ENCODE results near the gene RSKR. TPM values are rescaled to one million over a fixed set of nuclear protein-coding genes. Genes with fewer than 3 reads are reported as not detected.

The RSKR gene
- total RNA-seq, 1 donor from 2014 or later: 34.2 TPM

DNA sequence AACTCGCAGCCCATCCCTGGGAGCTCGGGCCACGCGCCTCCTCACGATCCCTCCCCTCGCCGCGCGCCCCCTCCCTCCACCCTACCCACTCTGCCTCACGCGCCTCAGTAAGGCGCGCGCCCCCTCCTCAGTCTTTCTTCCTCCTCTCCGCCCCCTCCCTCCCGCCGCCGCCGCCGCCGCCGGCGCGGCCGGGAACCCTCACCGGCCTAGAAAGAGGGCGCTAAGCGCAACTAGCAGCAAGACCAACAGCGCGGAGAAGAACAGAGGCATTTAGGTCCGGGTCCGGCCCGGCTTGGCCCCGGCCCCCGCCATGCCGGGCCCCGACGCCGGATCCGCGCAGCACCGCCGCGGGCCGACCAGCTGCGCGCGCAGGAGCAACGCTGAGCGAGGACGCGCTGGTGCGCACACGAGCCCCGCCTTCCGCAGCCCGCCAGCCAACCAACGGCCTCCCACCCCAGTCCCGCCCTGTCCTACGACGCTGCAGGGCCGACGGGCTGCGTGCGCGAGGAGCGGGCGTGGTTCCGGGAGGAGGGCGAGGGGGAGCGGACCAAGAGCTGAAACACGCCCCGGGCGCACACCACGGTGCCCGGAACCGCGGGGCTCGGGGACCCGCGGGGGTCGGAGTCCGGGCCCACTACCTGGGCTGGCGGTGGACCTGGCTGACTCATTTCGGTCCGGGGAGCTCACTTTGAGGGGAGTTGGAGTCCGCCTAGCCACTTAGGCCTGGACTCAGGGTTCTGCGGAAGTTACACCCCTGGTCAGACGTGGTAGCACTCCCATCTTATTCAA lies 31.0 kb upstream of the RSKR start, which contains the start of gene BLTP2:
BLTP2 (minus strand) TSS at position 372 of the 789 bp plus-strand sequence; CDS start at position 270, 102 bp downstream.
- Mint-ChIP-seq H3K36me3 (ENCODE audit: low read depth) (peaks cover 9% of the 10 kb centered on the region), H3K4me1 (peaks cover 35% of the 10 kb centered on the region), H3K27ac (ENCODE audit: unreplicated experiment) (peak within 1 kb of the TSS; percentile 71), H3K9me3 (no peaks in the 10 kb centered on the region), H3K4me3 (peak within 1 kb of the TSS; percentile 93), H3K27me3 (ENCODE audit: low read depth) (no peaks in the 10 kb centered on the region)
- peak; percentile 81 for DNase-seq (ENCODE audit: low read depth, low spot score)
- no peak for TF ChIP-seq CTCF (conservative IDR thresholded peaks at IDR 0.05)

DNA sequence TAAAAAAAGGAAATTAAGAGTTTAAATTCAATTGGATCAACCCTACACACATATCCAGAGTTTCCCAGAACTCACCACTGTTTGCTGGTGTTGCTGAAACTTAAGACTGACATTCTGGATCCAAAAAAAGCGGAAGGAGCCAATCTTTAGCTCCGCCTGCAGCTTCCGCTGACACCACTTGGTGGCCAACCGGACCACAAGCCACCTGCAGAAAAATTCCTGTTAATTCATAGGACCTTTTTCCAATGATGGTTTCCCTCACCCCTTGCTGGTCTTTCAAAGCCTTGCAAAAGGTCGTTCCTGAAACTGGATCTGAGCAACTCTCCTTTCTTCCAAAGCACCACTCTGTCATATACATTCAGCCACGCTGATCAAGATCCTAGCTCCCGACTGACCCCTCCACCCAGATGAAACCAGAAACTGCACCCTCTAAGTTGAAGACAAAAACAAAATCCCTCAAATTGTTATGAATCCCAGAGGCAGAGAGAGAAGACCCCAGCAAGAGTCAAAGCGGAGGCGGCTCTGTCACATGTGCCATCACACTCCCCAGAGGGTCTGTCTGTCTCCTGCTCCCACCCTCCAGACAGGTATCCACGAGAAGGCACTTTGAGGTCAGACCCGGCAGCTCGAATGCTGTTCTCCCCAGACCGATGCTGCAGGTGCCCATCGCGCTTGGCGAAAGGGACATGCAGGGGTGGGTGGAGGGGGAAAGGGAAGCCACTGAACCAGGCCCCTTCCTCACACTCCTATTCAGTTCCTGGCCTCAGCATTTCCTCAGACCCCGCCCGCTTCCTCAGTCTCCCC lies 30.2 kb upstream of the RSKR start:
- H3K4me3 Mint-ChIP-seq: peak overlapping the region; percentile 93
- no peaks in the 10 kb centered on the region for H3K27me3 Mint-ChIP-seq (ENCODE audit: low read depth)
- H3K9me3 Mint-ChIP-seq: no peaks in the 10 kb centered on the region
- peak overlapping the region; percentile 71 for H3K27ac Mint-ChIP-seq (ENCODE audit: unreplicated experiment)
- H3K36me3 Mint-ChIP-seq (ENCODE audit: low read depth): peaks cover 12% of the 10 kb centered on the region
- peak; percentile 71 for TF ChIP-seq CTCF (conservative IDR thresholded peaks at IDR 0.05)
- peak; percentile 26 for DNase-seq (ENCODE audit: low read depth, low spot score)
- H3K4me1 Mint-ChIP-seq: peaks cover 35% of the 10 kb centered on the region

- Mint-ChIP-seq H3K36me3 (ENCODE audit: low read depth) (peaks cover 20% of the 10 kb centered on the region), H3K4me3 (peak overlapping the region; percentile 42), H3K4me1 (peaks cover 30% of the 10 kb centered on the region), H3K9me3 (no peaks in the 10 kb centered on the region), H3K27ac (ENCODE audit: unreplicated experiment) (peak overlapping the region; percentile 32), H3K27me3 (ENCODE audit: low read depth) (no peaks in the 10 kb centered on the region)
- no peak for TF ChIP-seq CTCF (conservative IDR thresholded peaks at IDR 0.05)
- no peak for DNase-seq (ENCODE audit: low read depth, low spot score)
These were observed 27.6 kb upstream of the RSKR start for GRCh38 chr17:28641579-28641978.

GRCh38 chr17:28635506-28635905 lies 21.5 kb upstream of the RSKR start:
- H3K4me3 Mint-ChIP-seq: no peak overlapping the region
- no peaks in the 10 kb centered on the region for H3K4me1 Mint-ChIP-seq
- no peaks in the 10 kb centered on the region for H3K27me3 Mint-ChIP-seq (ENCODE audit: low read depth)
- H3K36me3 Mint-ChIP-seq (ENCODE audit: low read depth): peaks cover 31% of the 10 kb centered on the region
- no peak for TF ChIP-seq CTCF (conservative IDR thresholded peaks at IDR 0.05)
- no peaks in the 10 kb centered on the region for H3K9me3 Mint-ChIP-seq
- H3K27ac Mint-ChIP-seq (ENCODE audit: unreplicated experiment): no peak overlapping the region
- DNase-seq (ENCODE audit: low read depth, low spot score): no peak

- Mint-ChIP-seq H3K4me3 (no peak overlapping the region), H3K27me3 (ENCODE audit: low read depth) (no peaks in the 10 kb centered on the region), H3K9me3 (no peaks in the 10 kb centered on the region), H3K36me3 (ENCODE audit: low read depth) (peaks cover 29% of the 10 kb centered on the region), H3K27ac (ENCODE audit: unreplicated experiment) (no peak overlapping the region), H3K4me1 (no peaks in the 10 kb centered on the region)
- no peak for DNase-seq (ENCODE audit: low read depth, low spot score)
- TF ChIP-seq CTCF (conservative IDR thresholded peaks at IDR 0.05): no peak
These were observed 20.4 kb upstream of the RSKR start for GRCh38 chr17:28634206-28634865.

All from neural crest cell (in vitro differentiated cells).